ENCODE data around the gene RFX1. TPM values are rescaled to one million over a fixed set of nuclear protein-coding genes. Genes with fewer than 3 reads are reported as not detected.

The RFX1 gene
- total RNA-seq, 4 donors from 2014 or later, result 2.9 to 8.9 (median 4.5) TPM

DNA sequence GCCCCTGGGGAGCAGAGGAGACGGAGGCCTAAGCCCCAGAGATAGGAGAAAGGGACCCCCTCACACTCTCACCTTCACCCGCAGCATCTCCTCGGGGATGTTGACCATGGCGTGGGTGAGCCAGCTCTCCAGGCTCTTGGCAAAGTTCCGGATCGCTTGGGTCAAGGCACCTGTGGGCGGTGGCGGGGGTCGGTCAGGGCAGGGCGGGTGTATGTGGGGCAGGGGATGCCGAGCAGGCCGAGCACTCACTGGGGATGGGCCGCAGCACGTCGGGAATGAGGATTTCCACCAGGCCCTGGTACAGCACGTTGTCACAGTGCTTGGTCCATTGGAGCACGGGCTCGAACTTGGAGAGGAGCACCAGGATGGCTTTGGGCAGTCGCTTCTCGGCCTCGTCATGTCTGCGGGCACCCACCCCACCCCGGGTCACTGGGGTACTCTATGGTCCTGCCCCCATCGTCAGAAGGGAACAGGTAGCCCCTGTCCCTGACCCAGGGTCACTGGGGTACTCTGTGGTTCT is 40.7 kb downstream of the RFX1 start:
- H3K9me3 ChIP-seq, result no peaks in the 10 kb centered on the region
- H3K4me1 ChIP-seq, result peaks cover 0 to 20% (median 18%) of the 10 kb centered on the region in 4 donors
- no peak overlapping the region for H3K4me3 ChIP-seq
- peaks cover 35 to 100% (median 88%) of the 10 kb centered on the region in 4 donors for H3K36me3 ChIP-seq
- TF ChIP-seq, protein P1, sequence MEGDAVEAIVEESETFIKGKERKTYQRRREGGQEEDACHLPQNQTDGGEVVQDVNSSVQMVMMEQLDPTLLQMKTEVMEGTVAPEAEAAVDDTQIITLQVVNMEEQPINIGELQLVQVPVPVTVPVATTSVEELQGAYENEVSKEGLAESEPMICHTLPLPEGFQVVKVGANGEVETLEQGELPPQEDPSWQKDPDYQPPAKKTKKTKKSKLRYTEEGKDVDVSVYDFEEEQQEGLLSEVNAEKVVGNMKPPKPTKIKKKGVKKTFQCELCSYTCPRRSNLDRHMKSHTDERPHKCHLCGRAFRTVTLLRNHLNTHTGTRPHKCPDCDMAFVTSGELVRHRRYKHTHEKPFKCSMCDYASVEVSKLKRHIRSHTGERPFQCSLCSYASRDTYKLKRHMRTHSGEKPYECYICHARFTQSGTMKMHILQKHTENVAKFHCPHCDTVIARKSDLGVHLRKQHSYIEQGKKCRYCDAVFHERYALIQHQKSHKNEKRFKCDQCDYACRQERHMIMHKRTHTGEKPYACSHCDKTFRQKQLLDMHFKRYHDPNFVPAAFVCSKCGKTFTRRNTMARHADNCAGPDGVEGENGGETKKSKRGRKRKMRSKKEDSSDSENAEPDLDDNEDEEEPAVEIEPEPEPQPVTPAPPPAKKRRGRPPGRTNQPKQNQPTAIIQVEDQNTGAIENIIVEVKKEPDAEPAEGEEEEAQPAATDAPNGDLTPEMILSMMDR (IDR thresholded peaks at IDR 0.05), result no peak
- no peak for TF ChIP-seq POLR2A (IDR thresholded peaks at IDR 0.05; ENCODE audit: low read depth)
- no peak for TF ChIP-seq EP300 (IDR thresholded peaks at IDR 0.05)
- no peak for TF ChIP-seq POLR2AphosphoS5 (IDR thresholded peaks at IDR 0.05)
- intact Hi-C loops (cut with DNase I), result no loop called here
- 93% methylated on average over 23 of the region's 24 CpGs for WGBS
- H3K27me3 ChIP-seq, result no peaks in the 10 kb centered on the region
- H3K27ac ChIP-seq (replicated peaks in 1 of 4), result no peak overlapping the region
- no peak for DNase-seq (ENCODE audit: extremely low spot score)

DNA sequence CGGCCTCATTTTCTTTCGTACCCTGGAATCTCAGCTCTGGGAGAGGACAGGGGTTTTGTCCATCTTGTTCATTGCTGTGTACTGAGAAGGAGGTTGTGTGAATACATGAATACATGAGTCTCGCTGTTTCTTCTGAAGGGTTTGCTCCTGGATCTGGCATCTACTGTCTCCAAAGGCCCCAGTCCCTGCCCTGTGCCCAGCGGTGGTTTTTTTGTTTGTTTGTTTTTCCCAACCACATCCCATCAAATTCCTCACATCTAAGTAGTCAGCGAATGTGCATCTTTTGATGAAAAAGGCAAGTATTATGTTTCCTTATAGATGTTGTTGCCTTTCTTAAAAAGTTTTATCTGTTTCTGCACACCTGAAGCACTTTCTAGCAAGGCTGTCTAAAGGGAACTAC is 41.3 kb downstream of the RFX1 start:
- H3K9me3 ChIP-seq, result no peaks in the 10 kb centered on the region
- no peak for DNase-seq (ENCODE audit: extremely low spot score)
- H3K4me3 ChIP-seq, result no peak overlapping the region
- 91% methylated on average over 5 of the region's 5 CpGs for WGBS
- no peak overlapping the region for H3K27ac ChIP-seq (replicated peaks in 1 of 4)
- no peaks in the 10 kb centered on the region for H3K27me3 ChIP-seq
- peaks cover 36 to 100% (median 89%) of the 10 kb centered on the region in 4 donors for H3K36me3 ChIP-seq
- peaks cover 0 to 20% (median 18%) of the 10 kb centered on the region in 4 donors for H3K4me1 ChIP-seq
- intact Hi-C loops (cut with DNase I), result no loop called here
- no peak for TF ChIP-seq POLR2A (IDR thresholded peaks at IDR 0.05; ENCODE audit: low read depth)
- TF ChIP-seq EP300 (IDR thresholded peaks at IDR 0.05), result no peak
- TF ChIP-seq POLR2AphosphoS5 (IDR thresholded peaks at IDR 0.05), result no peak
- TF ChIP-seq, protein P1 (IDR thresholded peaks at IDR 0.05), result no peak

- no peak for TF ChIP-seq POLR2A (IDR thresholded peaks at IDR 0.05; ENCODE audit: low read depth)
- TF ChIP-seq POLR2AphosphoS5 (IDR thresholded peaks at IDR 0.05), result no peak
- TF ChIP-seq, protein P1 (IDR thresholded peaks at IDR 0.05), result no peak
- no peak for TF ChIP-seq EP300 (IDR thresholded peaks at IDR 0.05)
- DNase-seq (ENCODE audit: extremely low spot score), result no peak
- H3K36me3 ChIP-seq, result peaks cover 24 to 100% (median 89%) of the 10 kb centered on the region in 4 donors
- H3K27ac ChIP-seq (replicated peaks in 1 of 4), result no peak overlapping the region
- peaks cover 0 to 20% (median 18%) of the 10 kb centered on the region in 4 donors for H3K4me1 ChIP-seq
- H3K27me3 ChIP-seq, result no peaks in the 10 kb centered on the region
- peak overlapping the region in 2 of 4 donors; percentile 40 to 46 for H3K4me3 ChIP-seq
- intact Hi-C loops (cut with DNase I), result no loop called here
- H3K9me3 ChIP-seq, result no peaks in the 10 kb centered on the region
- WGBS, result 92% methylated on average over 22 of the region's 48 CpGs
These were observed 42.5 kb downstream of the RFX1 start for GRCh38 chr19:13963603-13964105.

GRCh38 chr19:13962699-13963602 is 43.2 kb downstream of the RFX1 start:
- 64% methylated on average over 59 of the region's 89 CpGs for WGBS
- Histone ChIP-seq H3K4me3 (peak overlapping the region; percentile 40 to 54 (median 44)), H3K27me3 (no peaks in the 10 kb centered on the region), H3K4me1 (peaks cover 0 to 20% (median 18%) of the 10 kb centered on the region in 4 donors), H3K9me3 (no peaks in the 10 kb centered on the region), H3K36me3 (peaks cover 19 to 100% (median 88%) of the 10 kb centered on the region in 4 donors), H3K27ac (replicated peaks in 1 of 4) (peak overlapping the region in 3 of 4 donors; percentile 28 to 54 (median 40))
- no peak for DNase-seq (ENCODE audit: extremely low spot score)
- intact Hi-C loops (cut with DNase I), result no loop called here
- peak in 1 of 2 donors; percentile 18 for TF ChIP-seq POLR2AphosphoS5 (IDR thresholded peaks at IDR 0.05)
- TF ChIP-seq POLR2A (IDR thresholded peaks at IDR 0.05; ENCODE audit: low read depth), result no peak

Data from esophagus muscularis mucosa (tissue), 4 donors.